GM12878 (cell line): ENCODE results near the gene LSR. TPM values are rescaled to one million over a fixed set of nuclear protein-coding genes. Genes with fewer than 3 reads are reported as not detected.

Source experiments
- ATAC-seq: fragments of 200-7000 bp; cut with Tn5 transposase; 3 replicates; pipeline ENCODE4 v1.9.1; 2020; ENCODE audit warnings: mild to moderate bottlenecking, moderate library complexity
- BruUV-seq: library from RNA; stranded (reverse); fragments of 400-500 nt; replicated peaks from 2 replicates; lab custom pipeline; 2021; lab: Mats Ljungman, UMichigan
- CTCF ChIA-PET: fragments of 300-600 bp; sonication (Branson Sonifier 250); formaldehyde crosslinking; extraction: SDS; loops from one replicate; lab custom pipeline; 2021; ENCODE audit warnings: inconsistent platforms; lab: Yijun Ruan, JAX
- POLR2A ChIA-PET: fragments of 350-600 bp; formaldehyde crosslinking; extraction: SDS; loops from one replicate; lab custom pipeline; 2021; ENCODE audit warnings: inconsistent platforms; lab: Charles Lee
- RAD21 ChIA-PET: fragments of 300-600 bp; sonication (Branson Sonifier 250); formaldehyde crosslinking; loops from one replicate; lab custom pipeline; 2023; ENCODE audit warnings: antibody characterized with exemption; ENCODE audit not compliant: unreplicated experiment; lab: Charles Lee
- SMC1A ChIA-PET: fragments of 300-600 bp; sonication (Branson Sonifier 250); formaldehyde crosslinking; loops from one replicate; lab custom pipeline; 2023; ENCODE audit not compliant: unreplicated experiment, uncharacterized antibody; lab: Charles Lee
- DNase-seq: peaks from one replicate; pipeline ENCODE4 v3.0.0-alpha.2; 2011; ENCODE audit warnings: low read depth, low spot score
- FAIRE-seq: peaks from 3 replicates; lab custom pipeline; 2011; peaks lifted over from hg19 to GRCh38; lab: Jason Lieb, UNC
- H2AFZ ChIP-seq: 2 replicates; pipeline ENCODE4 v1.6.0; 2011; ENCODE audit warnings: low read depth, low read length, control low read depth; ENCODE audit not compliant: control insufficient read depth
- H3K27ac ChIP-seq: 2 replicates; pipeline ENCODE4 v1.5.1; 2011; ENCODE audit warnings: control low read depth; ENCODE audit not compliant: control insufficient read depth, insufficient read depth
- H3K27me3 ChIP-seq, 2 experiments: replicated peaks in 1 of 2; 2 replicates each; pipeline versions ENCODE4 v1.6.0 to v1.6.1; 2011; ENCODE audit warnings: low read length in 1 of 2; ENCODE audit not compliant: control insufficient read depth in 2 of 2, insufficient read depth in 2 of 2
- H3K36me3 ChIP-seq, 2 experiments: 2 replicates each; pipeline ENCODE4 v1.5.1; 2011; ENCODE audit warnings: low read length in 1 of 2; ENCODE audit not compliant: control insufficient read depth in 2 of 2, insufficient read depth in 2 of 2
- H3K4me1 ChIP-seq: 2 replicates; pipeline ENCODE4 v1.6.1; 2011; ENCODE audit warnings: mild to moderate bottlenecking, low read length, moderate library complexity, mixed read lengths; ENCODE audit not compliant: control insufficient read depth, insufficient read depth
- H3K4me2 ChIP-seq: 2 replicates; pipeline ENCODE4 v1.6.0; 2011; ENCODE audit warnings: control low read depth; ENCODE audit not compliant: control insufficient read depth, insufficient read depth
- H3K4me3 ChIP-seq: fragments of 200-600 bp; sonication (generic); 2 replicates; pipeline ENCODE4 v1.5.1; 2016
- H3K79me2 ChIP-seq: 2 replicates; pipeline ENCODE4 v1.6.0; 2011; ENCODE audit warnings: low read length; ENCODE audit not compliant: control insufficient read depth, insufficient read depth
- H3K9ac ChIP-seq: 2 replicates; pipeline ENCODE4 v1.8.0; 2011; ENCODE audit warnings: low read length, control low read depth, mixed read lengths; ENCODE audit not compliant: control insufficient read depth, insufficient read depth
- H3K9me3 ChIP-seq: replicated peaks from 3 replicates; pipeline ENCODE4 v1.5.1; 2011; ENCODE audit warnings: mild to moderate bottlenecking, low read length; ENCODE audit not compliant: control insufficient read depth, insufficient read depth
- H4K20me1 ChIP-seq: 2 replicates; pipeline ENCODE4 v1.6.0; 2011; ENCODE audit not compliant: control insufficient read depth, insufficient read depth
- CBFB ChIP-seq: IDR thresholded peaks from 2 replicates; pipeline ENCODE4 v1.6.1; 2016; ENCODE audit warnings: antibody characterized with exemption, low read depth
- CEBPB ChIP-seq, 2 experiments: fragments of 150-350 bp in 1 of 2; IDR thresholded peaks; 2 replicates each; pipeline ENCODE4 v1.6.1; 2012 to 2014; ENCODE audit warnings: low read depth in 2 of 2, low read length in 2 of 2, borderline replicate concordance in 1 of 2, inconsistent platforms in 1 of 2
- NRF1 ChIP-seq: conservative IDR thresholded peaks from 2 replicates; pipeline ENCODE4 v1.6.1; 2011; ENCODE audit warnings: mild to moderate bottlenecking, low read depth, low read length, improper control_type of control experiment
- RUNX3 ChIP-seq: IDR thresholded peaks from 2 replicates; pipeline ENCODE4 v1.6.1; 2012; ENCODE audit warnings: low read length, inconsistent platforms
- ZBTB33 ChIP-seq: fragments of 450-650 bp; IDR thresholded peaks from 2 replicates; pipeline ENCODE4 v1.6.1; 2017; ENCODE audit warnings: mild to moderate bottlenecking
- WGBS: methylation state at CpG from one replicate; pipeline ENCODE4 v1.1.6; 2016; ENCODE audit warnings: low lambda C conversion rate; ENCODE audit not compliant: insufficient replicate concordance, insufficient coverage; ENCODE audit errors: missing lambda C conversion rate; 5-methylcytosine and 5-hydroxymethylcytosine counted together
- in situ Hi-C: fragments of 300-500 bp; cut with MboI; formaldehyde crosslinking; loops from 9 replicates; pipeline ENCODE4 v1.14.3; 2018; ENCODE audit warnings: mixed read lengths
- intact Hi-C: fragments of 100-400 bp; cut with micrococcal nuclease; formaldehyde crosslinking; loops from one replicate; pipeline ENCODE4 v1.14.2; 2022; ENCODE audit not compliant: unreplicated experiment
- polyA plus RNA-seq, 11 experiments: library from polyadenylated mRNA; depleted of rRNA in 4 of 11; unstranded in 6 of 11; stranded (reverse) in 5 of 11; fragments of >200 nt; fragmentation: Nextera tagmentation in 4 of 11; fragmentation: Illumina TruSeq in 1 of 11; extraction: Ambion mirVana in 4 of 11; extraction: Trizol in 1 of 11; gene quantifications; 1 replicate in 1 of 11; 2 replicates in 10 of 11; pipeline versions ENCODE4 v1.2.1 to v1.2.3, GENCODE V29; 2011 to 2016; ENCODE audit warnings: inconsistent platforms in 2 of 11, missing spikeins in 2 of 11, low read depth in 1 of 11
- total RNA-seq, 4 experiments: library from RNA; depleted of rRNA in 3 of 4; stranded (reverse); fragments of >200 nt in 3 of 4; fragmentation: Illumina TruSeq in 1 of 4; extraction: Trizol in 1 of 4; gene quantifications; 2 replicates each; pipeline versions ENCODE4 v1.2.1 to v1.2.3, GENCODE V29; 2013 to 2021

LSR gene
- total and polyA plus RNA-seq, 10 of the 15 experiments (the other 5 are each of a cell fraction or from before 2014, with no cell fraction given): 0.26 to 53.9 (median 26.3) TPM

- TF ChIP-seq ZBTB33 (no peak), NRF1 (no peak)
These were observed 24.3 kb downstream of the LSR start (continued) for GRCh38 chr19:35272954-35273649.

GRCh38 chr19:35273686-35274259, 25.0 kb downstream of the LSR start:
- WGBS: 90% methylated on average over 14 of the region's 14 CpGs
- H3K4me1 ChIP-seq: peaks cover 17% of the 10 kb centered on the region
- H3K4me3 ChIP-seq: no peak overlapping the region
- in situ Hi-C loops: loop anchor here (5.0 kb wide), 1 partner anchor 194 kb away; no protein-coding TSS in a partner anchor
- intact Hi-C loops: no loop called here
- H3K79me2 ChIP-seq: peaks cover 16% of the 10 kb centered on the region
- no peak overlapping the region for H3K9ac ChIP-seq
- ATAC-seq (no peak), FAIRE-seq (no peak)
- H2AFZ ChIP-seq: no peak overlapping the region
- ChIA-PET CTCF (interaction anchor here (2.9 kb wide), 1 partner anchor 221 kb away, joined by 9 read pairs; no protein-coding TSS in a partner anchor), RAD21 (interaction anchor here (1.4 kb wide), 1 partner anchor 74 kb away, joined by 5 read pairs; the partner anchor contains the start of gene FFAR1), POLR2A (interaction anchor here (0.7 to 1.4 kb wide), 3 partner anchors 27 to 73 kb away, joined by 3 to 4 read pairs (median 4); no protein-coding TSS in a partner anchor), SMC1A (interaction anchor here (0.7 to 2.3 kb wide), 6 partner anchors 46 to 195 kb away, joined by 3 to 7 read pairs (median 6); no protein-coding TSS in a partner anchor)
- H3K9me3 ChIP-seq: no peaks in the 10 kb centered on the region
- no peaks in the 10 kb centered on the region for H4K20me1 ChIP-seq
- no TSS peak for BruUV-seq
- H3K36me3 ChIP-seq: peaks cover 12 to 24% of the 10 kb centered on the region in 2 experiments
- H3K4me2 ChIP-seq: no peak overlapping the region
- no peak overlapping the region for H3K27ac ChIP-seq
- H3K27me3 ChIP-seq: no peaks in the 10 kb centered on the region
- TF ChIP-seq CBFB (no peak), CEBPB (IDR thresholded peaks at IDR 0.05; ENCODE audit: borderline replicate concordance in 1 of 2, low read depth in 2 of 2, low read length in 2 of 2) (no peak), RUNX3 (no peak)
- TF ChIP-seq, all 136 proteins: peak for 0
- no peak for DNase-seq
